ENCODE results near the gene ZNF774. TPM values are rescaled to one million over a fixed set of nuclear protein-coding genes. Genes with fewer than 3 reads are reported as not detected.

Gene ZNF774
- total RNA-seq, 6 donors from 2014 or later, result 1.00 to 8.4 (median 3.4) TPM

DNA sequence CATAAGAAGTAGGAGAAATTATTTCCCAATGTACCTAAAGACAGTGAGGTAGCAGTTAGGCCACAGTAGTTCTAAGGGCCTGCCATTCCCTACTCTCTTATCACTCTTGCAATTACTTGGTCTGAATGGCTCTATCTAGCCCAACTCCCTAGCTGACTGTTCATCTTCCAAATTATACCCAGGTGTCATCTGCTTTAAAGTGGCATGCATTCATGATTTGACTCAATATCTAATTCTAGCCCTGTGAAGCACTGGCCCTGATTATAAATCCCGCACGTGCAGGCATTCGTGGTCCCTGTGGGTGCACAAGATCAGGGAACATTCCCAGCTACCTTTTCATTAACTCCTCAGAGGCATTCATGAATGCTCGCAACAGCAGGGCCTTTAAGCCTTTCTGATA is 43.1 kb upstream of the ZNF774 start:
- no peaks in the 10 kb centered on the region for H3K36me3 ChIP-seq
- H3K27ac ChIP-seq, result no peak overlapping the region
- 96 to 97% methylated on average over 4 of the region's 4 CpGs for WGBS, 2 donors
- ATAC-seq (ENCODE audit: low FRiP score in 2 of 2), result no peak
- no peak for DNase-seq
- TF ChIP-seq POLR2AphosphoS5 (IDR thresholded peaks at IDR 0.05) (no peak), EP300 (IDR thresholded peaks at IDR 0.05) (no peak), CTCF (IDR thresholded peaks at IDR 0.05) (no peak), POLR2A (IDR thresholded peaks at IDR 0.05) (no peak)
- no peaks in the 10 kb centered on the region for H3K9me3 ChIP-seq
- no peaks in the 10 kb centered on the region for H3K27me3 ChIP-seq
- no peak overlapping the region for H3K4me3 ChIP-seq
- peaks cover 4 to 14% (median 5%) of the 10 kb centered on the region in 4 donors for H3K4me1 ChIP-seq

DNA sequence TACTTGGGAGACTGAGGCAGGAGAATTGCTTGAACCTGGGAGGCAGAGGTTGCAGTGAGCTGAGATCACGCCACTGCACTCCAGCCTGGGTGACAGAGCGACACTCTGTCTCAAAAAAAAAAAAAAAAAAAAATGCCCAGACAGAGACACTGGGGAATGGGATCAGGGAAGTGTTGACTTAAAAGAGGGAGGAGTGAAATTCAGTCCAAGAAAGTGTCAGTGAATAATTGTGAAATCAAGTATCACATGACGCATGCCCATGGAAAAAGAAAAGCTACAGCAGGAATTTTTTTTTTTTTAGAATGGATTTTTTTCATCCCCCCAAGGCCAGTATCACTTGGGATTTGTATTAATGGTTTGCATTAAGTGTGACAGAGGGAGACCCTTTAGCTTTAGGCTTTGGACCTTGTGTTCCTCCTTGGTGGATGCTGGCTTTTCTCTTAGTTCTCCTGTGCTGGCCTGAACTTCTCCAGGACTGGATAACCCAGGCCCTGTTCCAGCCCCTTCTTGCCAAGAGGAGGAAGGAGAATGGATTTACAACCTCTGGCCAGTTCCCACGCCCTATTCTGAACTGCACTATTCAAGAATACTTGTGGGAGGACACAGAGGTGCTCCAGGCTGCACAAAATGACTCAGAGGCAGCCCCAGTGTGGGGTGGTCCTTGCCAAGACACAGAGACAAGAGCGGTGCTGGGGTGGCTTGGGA is 36.7 kb upstream of the ZNF774 start:
- no peaks in the 10 kb centered on the region for H3K9me3 ChIP-seq
- H3K4me3 ChIP-seq, result no peak overlapping the region
- H3K36me3 ChIP-seq, result no peaks in the 10 kb centered on the region
- H3K4me1 ChIP-seq, result peaks cover 7 to 18% (median 10%) of the 10 kb centered on the region in 4 donors
- peak in 1 of 2 donors; percentile 75 for DNase-seq
- H3K27me3 ChIP-seq, result no peaks in the 10 kb centered on the region
- TF ChIP-seq CTCF (IDR thresholded peaks at IDR 0.05) (no peak), POLR2AphosphoS5 (IDR thresholded peaks at IDR 0.05) (peak in 1 of 2 donors; percentile 32), EP300 (IDR thresholded peaks at IDR 0.05) (no peak), POLR2A (IDR thresholded peaks at IDR 0.05) (no peak)
- WGBS, 2 donors, result 51 to 53% methylated on average over 5 of the region's 5 CpGs
- peak overlapping the region; percentile 47 to 75 (median 64) for H3K27ac ChIP-seq
- ATAC-seq (ENCODE audit: low FRiP score in 2 of 2), result peak; percentile 86 to 87

DNA sequence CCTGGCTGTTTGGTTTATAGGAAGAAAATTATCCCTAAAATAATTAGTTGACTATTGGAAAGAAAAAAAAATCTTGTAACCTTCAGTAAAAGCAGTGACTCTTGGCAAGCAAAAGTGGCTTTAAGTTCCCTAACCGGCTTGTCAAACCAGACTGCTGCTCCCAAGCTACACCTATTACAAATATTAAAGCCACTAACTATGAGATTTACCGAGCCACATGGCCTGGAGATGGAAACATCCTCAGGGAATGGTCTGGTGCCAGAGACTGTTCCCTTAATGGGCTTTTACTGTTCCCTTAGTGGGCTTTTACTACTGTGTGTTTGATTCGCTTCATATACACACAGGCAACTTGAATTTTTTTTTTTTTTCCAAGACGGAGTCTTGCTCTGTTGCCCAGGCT is 35.9 kb upstream of the ZNF774 start:
- WGBS, 2 donors, result 53 to 56% methylated on average over 4 of the region's 4 CpGs
- Histone ChIP-seq H3K9me3 (no peaks in the 10 kb centered on the region), H3K36me3 (no peaks in the 10 kb centered on the region), H3K27ac (peak overlapping the region; percentile 47 to 75 (median 64)), H3K4me1 (peaks cover 9 to 18% (median 12%) of the 10 kb centered on the region in 4 donors), H3K27me3 (no peaks in the 10 kb centered on the region), H3K4me3 (no peak overlapping the region)
- TF ChIP-seq POLR2A (IDR thresholded peaks at IDR 0.05) (no peak), POLR2AphosphoS5 (IDR thresholded peaks at IDR 0.05) (no peak), EP300 (IDR thresholded peaks at IDR 0.05) (no peak), CTCF (IDR thresholded peaks at IDR 0.05) (no peak)
- peak in 1 of 2 donors; percentile 30 for DNase-seq
- ATAC-seq (ENCODE audit: low FRiP score in 2 of 2), result no peak

GRCh38 chr15:90318591-90318990 is 33.5 kb upstream of the ZNF774 start:
- ATAC-seq (ENCODE audit: low FRiP score in 2 of 2) (no peak), DNase-seq (no peak)
- Histone ChIP-seq H3K9me3 (no peaks in the 10 kb centered on the region), H3K4me3 (no peak overlapping the region), H3K36me3 (no peaks in the 10 kb centered on the region), H3K4me1 (peaks cover 9 to 18% (median 12%) of the 10 kb centered on the region in 4 donors), H3K27me3 (no peaks in the 10 kb centered on the region), H3K27ac (no peak overlapping the region)
- no peak for TF ChIP-seq CTCF (IDR thresholded peaks at IDR 0.05)
- TF ChIP-seq POLR2A (IDR thresholded peaks at IDR 0.05), result no peak
- TF ChIP-seq POLR2AphosphoS5 (IDR thresholded peaks at IDR 0.05), result no peak
- TF ChIP-seq EP300 (IDR thresholded peaks at IDR 0.05), result no peak
- WGBS, 2 donors, result 68 to 90% methylated on average over 4 of the region's 4 CpGs
